ENCODE data around the gene PCSK9.

DNA sequence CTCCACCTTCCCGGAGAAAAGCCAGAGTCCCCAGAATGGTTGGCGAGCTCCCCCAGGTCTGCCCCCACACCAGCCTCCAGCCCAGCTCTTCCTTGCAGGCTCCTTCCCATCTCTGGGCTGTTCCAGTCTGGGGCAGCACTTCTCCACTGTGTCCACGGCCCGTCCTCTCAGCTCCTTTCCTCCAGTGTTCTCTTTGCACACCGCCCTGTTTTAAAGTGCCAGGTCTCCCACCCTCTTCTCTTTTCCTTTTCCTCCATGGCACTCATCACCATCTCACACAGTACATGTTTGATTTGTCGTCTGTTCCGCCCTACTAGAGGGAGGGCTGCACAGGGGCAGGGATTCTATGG, 6.1 kb upstream of the PCSK9 start:
- TF ChIP-seq, protein P1, sequence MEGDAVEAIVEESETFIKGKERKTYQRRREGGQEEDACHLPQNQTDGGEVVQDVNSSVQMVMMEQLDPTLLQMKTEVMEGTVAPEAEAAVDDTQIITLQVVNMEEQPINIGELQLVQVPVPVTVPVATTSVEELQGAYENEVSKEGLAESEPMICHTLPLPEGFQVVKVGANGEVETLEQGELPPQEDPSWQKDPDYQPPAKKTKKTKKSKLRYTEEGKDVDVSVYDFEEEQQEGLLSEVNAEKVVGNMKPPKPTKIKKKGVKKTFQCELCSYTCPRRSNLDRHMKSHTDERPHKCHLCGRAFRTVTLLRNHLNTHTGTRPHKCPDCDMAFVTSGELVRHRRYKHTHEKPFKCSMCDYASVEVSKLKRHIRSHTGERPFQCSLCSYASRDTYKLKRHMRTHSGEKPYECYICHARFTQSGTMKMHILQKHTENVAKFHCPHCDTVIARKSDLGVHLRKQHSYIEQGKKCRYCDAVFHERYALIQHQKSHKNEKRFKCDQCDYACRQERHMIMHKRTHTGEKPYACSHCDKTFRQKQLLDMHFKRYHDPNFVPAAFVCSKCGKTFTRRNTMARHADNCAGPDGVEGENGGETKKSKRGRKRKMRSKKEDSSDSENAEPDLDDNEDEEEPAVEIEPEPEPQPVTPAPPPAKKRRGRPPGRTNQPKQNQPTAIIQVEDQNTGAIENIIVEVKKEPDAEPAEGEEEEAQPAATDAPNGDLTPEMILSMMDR (IDR thresholded peaks at IDR 0.05; ENCODE audit: low read depth, low read length), result no peak
- TF ChIP-seq EZH2phosphoT487 (IDR thresholded peaks at IDR 0.05; ENCODE audit: low read depth), result no peak

Measured in OCI-LY3 (cell line).